HUES48 (cell line): ENCODE results near the gene ADGRG1.

Experiments
- H3K27ac ChIP-seq: one replicate; pipeline ENCODE4 v1.7.0; 2013; ENCODE audit warnings: low read depth, low read length, inconsistent platforms
- H3K27me3 ChIP-seq: 2 replicates; pipeline ENCODE4 v1.6.1; 2013; ENCODE audit warnings: mild to moderate bottlenecking, low read length; ENCODE audit not compliant: control insufficient read depth, insufficient read depth
- H3K36me3 ChIP-seq: 2 replicates; pipeline ENCODE4 v1.6.1; 2013; ENCODE audit warnings: low read length; ENCODE audit not compliant: control insufficient read depth, insufficient read depth
- H3K4me1 ChIP-seq: 2 replicates; pipeline ENCODE4 v1.6.1; 2013; ENCODE audit warnings: mild to moderate bottlenecking, low read length; ENCODE audit not compliant: control insufficient read depth, insufficient read depth
- H3K4me3 ChIP-seq: 2 replicates; pipeline ENCODE4 v1.5.1; 2013; ENCODE audit warnings: mild to moderate bottlenecking, low read depth, low read length
- H3K9ac ChIP-seq: 2 replicates; pipeline ENCODE4 v1.6.1; 2013; ENCODE audit warnings: mild to moderate bottlenecking, low read depth, low read length, moderate library complexity
- H3K9me3 ChIP-seq: 2 replicates; pipeline ENCODE4 v1.6.1; 2013; ENCODE audit warnings: low read length; ENCODE audit not compliant: control insufficient read depth, insufficient read depth

Gene ADGRG1

GRCh38 chr16:57614944-57615343 lies 13.5 kb upstream of the ADGRG1 start:
- no peak overlapping the region for H3K9ac ChIP-seq

DNA sequence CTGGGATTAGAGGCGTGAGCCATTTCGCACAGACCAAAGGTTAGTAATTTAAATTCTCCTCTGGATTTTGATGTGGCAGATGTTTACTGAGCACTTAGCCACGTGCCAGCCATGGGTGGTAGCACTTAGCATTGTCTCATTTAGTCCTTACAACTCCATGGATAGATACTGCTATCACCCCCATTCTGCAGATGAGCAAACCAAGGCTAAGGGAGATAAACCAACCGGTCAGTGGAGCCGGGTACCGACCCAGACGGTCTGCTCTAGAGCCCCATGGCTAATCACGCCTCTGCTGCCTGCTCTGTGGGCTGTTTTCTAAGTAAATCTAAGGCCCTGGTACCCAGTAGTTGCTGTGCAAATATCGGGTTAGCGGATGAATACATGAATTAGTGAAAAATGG lies 12.6 kb upstream of the ADGRG1 start:
- H3K4me3 ChIP-seq = no peak overlapping the region
- peaks cover 5% of the 10 kb centered on the region; the same call in 1 of the 2 replicates for H3K4me1 ChIP-seq
- H3K27ac ChIP-seq = no peak overlapping the region
- H3K27me3 ChIP-seq = no peaks in the 10 kb centered on the region
- no peak overlapping the region for H3K9ac ChIP-seq
- no peaks in the 10 kb centered on the region for H3K36me3 ChIP-seq
- no peaks in the 10 kb centered on the region for H3K9me3 ChIP-seq

More at GRCh38 chr16:57614944-57615343, 13.5 kb upstream of the ADGRG1 start:
- no peak overlapping the region for H3K27ac ChIP-seq
- H3K4me3 ChIP-seq = no peak overlapping the region
- H3K9me3 ChIP-seq = no peaks in the 10 kb centered on the region
- H3K36me3 ChIP-seq = no peaks in the 10 kb centered on the region
- peaks cover 5% of the 10 kb centered on the region; the same call in 1 of the 2 replicates for H3K4me1 ChIP-seq
- no peaks in the 10 kb centered on the region for H3K27me3 ChIP-seq

GRCh38 chr16:57616241-57616640 lies 12.2 kb upstream of the ADGRG1 start:
- Histone ChIP-seq H3K27ac (no peak overlapping the region), H3K4me3 (no peak overlapping the region), H3K36me3 (no peaks in the 10 kb centered on the region), H3K9ac (no peak overlapping the region), H3K9me3 (no peaks in the 10 kb centered on the region), H3K27me3 (no peaks in the 10 kb centered on the region), H3K4me1 (peaks cover 5% of the 10 kb centered on the region; the same call in 1 of the 2 replicates)

DNA sequence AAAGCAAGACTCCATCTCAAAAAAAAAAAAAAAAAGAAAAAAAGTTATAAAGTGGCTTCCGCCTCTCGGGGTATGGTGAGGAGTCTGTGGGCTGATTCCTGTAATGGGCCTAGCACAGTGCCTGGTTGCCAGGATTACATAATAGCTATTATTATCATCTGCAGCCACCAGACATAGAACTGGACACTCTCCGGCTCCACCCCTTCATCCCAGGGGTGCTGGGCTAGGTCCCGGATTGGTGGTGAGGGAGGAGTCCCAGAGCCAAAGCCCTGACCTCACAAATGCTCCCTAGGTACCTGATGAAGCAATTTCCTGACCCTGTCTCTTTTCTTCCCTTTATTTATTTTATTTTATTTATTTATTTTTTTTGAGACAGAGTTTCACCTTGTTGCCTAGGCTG lies 11.6 kb upstream of the ADGRG1 start:
- no peaks in the 10 kb centered on the region for H3K9me3 ChIP-seq
- H3K4me1 ChIP-seq = peaks cover 5% of the 10 kb centered on the region; the same call in 1 of the 2 replicates
- H3K27me3 ChIP-seq = no peaks in the 10 kb centered on the region
- no peak overlapping the region for H3K4me3 ChIP-seq
- no peaks in the 10 kb centered on the region for H3K36me3 ChIP-seq
- H3K27ac ChIP-seq = no peak overlapping the region
- no peak overlapping the region for H3K9ac ChIP-seq

DNA sequence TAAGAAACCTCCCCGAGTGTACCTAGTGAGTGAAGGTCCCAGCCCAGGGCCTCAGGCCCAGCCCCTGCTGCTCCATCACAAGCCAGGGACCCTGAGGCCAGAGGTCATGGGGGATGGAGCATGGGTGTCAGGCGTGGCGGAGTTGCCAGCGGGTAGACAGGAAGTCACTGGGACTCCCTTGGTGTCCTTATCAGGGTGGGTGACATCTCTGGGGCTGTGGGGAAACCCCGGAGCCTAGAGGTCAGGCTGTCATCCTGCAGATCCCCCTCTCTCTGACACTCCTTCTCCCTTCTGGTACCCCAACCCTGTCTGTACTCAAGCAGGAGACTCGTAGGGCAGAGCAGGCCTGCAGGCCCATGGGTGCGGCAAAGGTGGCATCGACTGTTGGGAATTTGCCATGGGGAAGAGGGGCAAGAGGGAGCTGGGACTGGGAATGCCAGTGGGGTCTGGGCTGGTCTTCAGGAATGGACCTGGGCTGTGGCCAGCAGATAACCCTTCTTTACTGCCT lies 10.8 kb upstream of the ADGRG1 start:
- Histone ChIP-seq H3K27me3 (no peaks in the 10 kb centered on the region), H3K4me1 (peaks cover 5% of the 10 kb centered on the region; the same call in 1 of the 2 replicates), H3K9me3 (no peaks in the 10 kb centered on the region), H3K4me3 (no peak overlapping the region), H3K36me3 (no peaks in the 10 kb centered on the region), H3K27ac (no peak overlapping the region), H3K9ac (no peak overlapping the region)

- H3K27ac ChIP-seq = no peak overlapping the region
- no peaks in the 10 kb centered on the region for H3K36me3 ChIP-seq
- no peaks in the 10 kb centered on the region for H3K9me3 ChIP-seq
- H3K4me3 ChIP-seq = no peak overlapping the region
- no peaks in the 10 kb centered on the region for H3K27me3 ChIP-seq
- H3K9ac ChIP-seq = no peak overlapping the region
- H3K4me1 ChIP-seq = peaks cover 11% of the 10 kb centered on the region; the same call in 1 of the 2 replicates
Measured at GRCh38 chr16:57618296-57619132, 9.9 kb upstream of the ADGRG1 start.

- H3K4me1 ChIP-seq = peaks cover 11% of the 10 kb centered on the region; the same call in 1 of the 2 replicates
Measured at GRCh38 chr16:57619133-57619605, 9.3 kb upstream of the ADGRG1 start.

DNA sequence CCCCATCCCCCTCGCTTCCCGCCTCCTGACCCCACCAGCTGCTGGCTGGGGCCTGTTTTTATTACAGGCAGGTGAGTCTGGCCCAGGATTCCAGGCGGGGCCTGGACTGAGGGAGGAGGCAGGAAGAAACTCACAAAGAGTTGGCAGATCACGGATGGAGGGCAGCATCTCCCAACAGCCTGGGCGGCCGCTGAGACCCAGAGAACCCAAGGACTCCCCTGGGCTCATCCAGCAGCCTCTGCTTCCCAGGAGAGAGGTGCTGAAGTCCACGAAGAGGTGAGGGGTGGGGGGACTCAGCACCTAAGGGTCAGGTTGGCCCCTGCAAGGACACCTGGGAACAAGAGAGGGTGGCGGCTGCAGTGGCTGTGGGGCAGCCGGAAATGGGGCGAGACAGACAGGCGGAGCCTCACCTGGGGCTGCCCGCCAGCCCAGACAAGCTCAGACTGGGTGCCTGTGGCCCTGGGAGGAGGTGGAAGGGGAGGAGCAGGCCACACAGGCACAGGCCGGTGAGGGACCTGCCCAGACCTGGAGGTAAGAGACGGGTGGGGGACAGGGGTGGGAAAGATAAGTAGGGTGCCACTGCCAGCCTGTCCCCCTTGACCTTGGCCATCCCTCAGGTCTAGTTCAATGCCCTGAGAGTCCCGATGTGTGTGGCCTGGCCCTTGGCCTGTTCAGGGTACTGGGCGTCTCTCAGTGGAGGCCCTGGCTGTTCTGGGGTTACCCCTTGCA lies 8.7 kb upstream of the ADGRG1 start:
- Histone ChIP-seq H3K27ac (no peak overlapping the region), H3K4me3 (no peak overlapping the region), H3K36me3 (no peaks in the 10 kb centered on the region), H3K27me3 (no peaks in the 10 kb centered on the region), H3K4me1 (peaks cover 11% of the 10 kb centered on the region; the same call in 1 of the 2 replicates), H3K9me3 (no peaks in the 10 kb centered on the region), H3K9ac (no peak overlapping the region)

More at GRCh38 chr16:57619133-57619605, 9.3 kb upstream of the ADGRG1 start:
- Histone ChIP-seq H3K27ac (no peak overlapping the region), H3K27me3 (no peaks in the 10 kb centered on the region), H3K9me3 (no peaks in the 10 kb centered on the region), H3K9ac (no peak overlapping the region), H3K4me3 (no peak overlapping the region), H3K36me3 (no peaks in the 10 kb centered on the region)

DNA sequence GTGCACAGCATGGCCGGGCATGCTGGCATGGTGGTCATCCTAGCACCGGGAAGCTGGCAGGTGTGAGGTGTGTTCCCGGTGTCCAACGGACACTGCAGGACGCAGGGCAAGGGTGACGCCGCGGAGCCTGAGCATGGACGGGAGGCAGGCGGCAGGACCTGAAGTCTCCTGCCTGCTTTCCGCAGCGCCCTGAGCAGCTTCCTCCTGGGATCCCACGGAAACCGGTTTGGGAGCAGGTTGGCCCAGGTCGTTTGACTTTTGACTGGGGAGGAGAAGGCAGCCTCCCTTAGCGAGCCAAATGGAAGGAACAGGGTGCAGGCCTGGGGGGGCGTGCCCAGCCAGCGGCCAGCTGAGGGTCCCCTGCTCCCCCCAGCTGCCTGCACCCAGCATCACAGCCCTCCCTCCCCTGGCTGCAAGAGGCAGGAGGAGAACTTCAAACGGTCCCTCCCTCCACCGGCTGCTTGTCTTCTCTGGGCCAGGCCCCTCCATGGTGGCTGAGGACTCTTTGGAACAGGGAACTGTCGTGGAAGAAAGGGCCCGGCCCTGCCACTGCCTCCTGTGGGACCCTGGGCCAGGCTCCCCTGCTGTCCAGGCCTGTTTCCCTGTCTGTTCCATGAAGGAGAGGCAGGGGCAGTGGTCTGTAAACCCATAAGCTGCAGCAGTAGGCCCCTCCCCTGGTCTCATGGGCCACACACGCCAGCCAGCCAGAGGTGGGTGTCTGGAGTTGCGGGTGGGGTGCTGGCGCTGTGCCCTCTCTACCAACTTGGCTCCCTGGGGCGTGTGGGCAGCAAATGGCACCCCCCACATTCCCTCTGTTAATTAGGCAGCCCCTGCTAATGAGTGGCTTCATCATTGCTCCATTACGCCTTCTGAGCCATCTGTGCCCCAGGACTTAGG lies 7.8 kb upstream of the ADGRG1 start:
- no peak overlapping the region for H3K9ac ChIP-seq
- H3K27me3 ChIP-seq = no peaks in the 10 kb centered on the region
- H3K27ac ChIP-seq = no peak overlapping the region
- peaks cover 11% of the 10 kb centered on the region; the same call in 1 of the 2 replicates for H3K4me1 ChIP-seq
- no peaks in the 10 kb centered on the region for H3K36me3 ChIP-seq
- H3K4me3 ChIP-seq = no peak overlapping the region
- H3K9me3 ChIP-seq = no peaks in the 10 kb centered on the region

DNA sequence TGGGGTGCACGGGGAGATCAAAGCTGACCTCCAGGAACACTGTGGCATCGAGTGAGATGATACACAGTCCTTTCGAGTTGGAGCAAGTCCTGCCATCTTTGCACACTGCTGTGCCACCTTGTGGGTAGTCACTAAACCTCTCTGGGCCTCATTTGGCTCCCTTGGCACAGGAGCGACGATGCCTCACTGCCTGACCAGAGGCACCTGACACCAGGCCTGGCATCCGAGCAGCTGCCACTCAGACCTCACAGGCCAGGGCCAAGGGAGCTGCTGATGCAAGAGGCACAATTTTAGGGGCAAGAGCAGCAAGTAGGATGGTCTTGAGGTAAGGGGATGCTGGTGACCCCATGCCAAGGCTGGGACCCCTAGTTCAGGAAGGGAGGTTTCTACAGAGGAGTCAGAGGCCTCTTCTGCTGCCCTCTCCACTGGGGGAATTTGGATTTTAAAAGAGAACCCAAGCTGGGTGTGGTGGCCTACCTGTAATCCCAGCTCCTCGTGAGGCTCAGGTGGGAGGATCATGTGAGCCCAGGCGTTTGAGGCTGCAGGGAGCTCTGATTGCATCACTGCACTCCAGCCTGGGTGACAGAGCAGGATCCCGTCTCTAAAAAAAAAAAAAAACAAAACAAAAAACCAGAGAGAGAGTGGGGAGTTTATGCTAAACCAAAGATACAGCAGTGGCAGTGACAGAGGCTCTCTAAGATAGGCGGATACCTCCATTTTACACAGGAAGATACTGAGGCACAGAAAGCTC lies 6.7 kb upstream of the ADGRG1 start:
- H3K9me3 ChIP-seq = no peaks in the 10 kb centered on the region
- no peak overlapping the region for H3K9ac ChIP-seq
- H3K4me3 ChIP-seq = no peak overlapping the region
- H3K36me3 ChIP-seq = no peaks in the 10 kb centered on the region
- no peak overlapping the region for H3K27ac ChIP-seq
- H3K27me3 ChIP-seq = no peaks in the 10 kb centered on the region
- H3K4me1 ChIP-seq = peaks cover 11% of the 10 kb centered on the region; the same call in 1 of the 2 replicates
